ENCODE data around the gene NMT2.
A peak's percentile ranks its signal among the peaks of the same experiment; 100 is the strongest.

NMT2 gene

DNA sequence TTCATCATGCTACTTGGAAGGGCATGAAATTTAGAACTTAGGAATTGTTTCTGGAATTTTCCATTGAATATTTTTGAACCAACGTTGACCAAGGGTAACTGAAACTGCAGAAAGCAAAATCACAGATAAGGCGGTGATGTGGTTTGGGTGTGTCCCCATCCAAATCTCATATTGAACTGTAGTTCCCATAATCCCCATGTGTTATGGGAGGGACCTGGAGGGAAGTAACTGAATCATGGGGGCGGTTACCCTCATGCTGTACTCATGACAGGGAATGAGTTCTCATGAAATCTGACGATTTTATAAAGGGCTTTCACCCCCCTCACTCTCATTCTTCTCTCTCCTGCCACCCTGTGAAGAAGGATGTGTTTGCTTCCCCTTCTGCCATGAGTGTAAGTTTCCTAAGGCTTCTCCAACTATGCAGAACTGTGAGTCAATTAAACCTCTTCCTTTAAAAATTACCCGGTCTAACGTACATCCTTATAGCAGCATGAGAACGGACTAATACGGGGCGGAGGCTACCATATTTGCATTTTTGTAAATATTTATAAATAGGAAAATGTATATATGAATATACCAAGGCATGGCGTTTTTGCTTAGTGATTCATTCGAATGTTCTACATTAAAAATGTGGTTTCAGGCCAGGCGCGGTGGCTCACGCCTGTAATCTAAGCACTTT lies 12.4 kb downstream of the NMT2 start:
- H3K27me3 ChIP-seq: no peaks in the 10 kb centered on the region
- H4K20me1 ChIP-seq: no peaks in the 10 kb centered on the region
- H3K9me3 ChIP-seq (replicated peaks in 1 of 11): peaks cover 0 to 22% (median 0%) of the 10 kb centered on the region in 11 experiments; a peak in 9 of 22 replicates
- H3K27ac ChIP-seq: no peak overlapping the region
- H3K36me3 ChIP-seq: no peaks in the 10 kb centered on the region
- no peak overlapping the region for H3K4me2 ChIP-seq
- H3K4me1 ChIP-seq: no peaks in the 10 kb centered on the region
- TF ChIP-seq Cebpa-rat (IDR thresholded peaks at IDR 0.05): no peak
- no peak overlapping the region for H3K9ac ChIP-seq
- H3K4me3 ChIP-seq: no peak overlapping the region

GRCh38 chr10:15152556-15152955 lies 15.9 kb downstream of the NMT2 start:
- H3K27me3 ChIP-seq: no peaks in the 10 kb centered on the region
- no peak overlapping the region for H3K4me2 ChIP-seq
- no peaks in the 10 kb centered on the region for H3K4me1 ChIP-seq
- no peaks in the 10 kb centered on the region for H3K36me3 ChIP-seq
- H3K9ac ChIP-seq: no peak overlapping the region
- H3K4me3 ChIP-seq: no peak overlapping the region
- TF ChIP-seq Cebpa-rat (IDR thresholded peaks at IDR 0.05): no peak
- no peaks in the 10 kb centered on the region for H4K20me1 ChIP-seq
- H3K27ac ChIP-seq: no peak overlapping the region
- peaks cover 0 to 22% (median 9%) of the 10 kb centered on the region in 11 experiments; a peak in 10 of 22 replicates for H3K9me3 ChIP-seq (replicated peaks in 1 of 11)

DNA sequence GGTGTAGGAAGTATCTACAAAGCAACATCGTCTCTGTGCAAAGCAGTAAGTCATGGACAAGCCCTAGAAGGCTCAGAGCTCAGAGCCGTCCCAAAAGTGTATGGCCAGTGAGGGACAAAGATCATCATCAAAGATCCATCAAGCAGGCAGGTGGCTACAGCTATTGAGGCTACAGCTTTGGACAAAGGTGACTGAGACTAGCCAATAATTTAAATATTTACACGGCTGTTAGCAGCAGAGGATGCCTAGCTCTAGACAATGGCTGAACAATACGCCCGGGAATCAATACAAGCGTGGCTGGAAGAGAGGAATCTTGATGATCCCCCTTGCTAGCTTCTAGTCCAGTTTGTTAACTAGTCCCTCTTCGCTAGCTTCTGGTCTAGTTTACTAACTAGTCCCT lies 17.9 kb downstream of the NMT2 start:
- Histone ChIP-seq H3K4me3 (no peak overlapping the region), H4K20me1 (no peaks in the 10 kb centered on the region), H3K27ac (no peak overlapping the region), H3K9me3 (replicated peaks in 1 of 11) (peaks cover 0 to 17% (median 9%) of the 10 kb centered on the region in 11 experiments; a peak in 7 of 22 replicates), H3K27me3 (no peaks in the 10 kb centered on the region), H3K4me1 (peaks cover 0 to 10% (median 2%) of the 10 kb centered on the region in 10 experiments; a peak in 6 of 20 replicates), H3K36me3 (no peaks in the 10 kb centered on the region), H3K4me2 (no peak overlapping the region), H3K9ac (no peak overlapping the region)
- no peak for TF ChIP-seq Cebpa-rat (IDR thresholded peaks at IDR 0.05)

DNA sequence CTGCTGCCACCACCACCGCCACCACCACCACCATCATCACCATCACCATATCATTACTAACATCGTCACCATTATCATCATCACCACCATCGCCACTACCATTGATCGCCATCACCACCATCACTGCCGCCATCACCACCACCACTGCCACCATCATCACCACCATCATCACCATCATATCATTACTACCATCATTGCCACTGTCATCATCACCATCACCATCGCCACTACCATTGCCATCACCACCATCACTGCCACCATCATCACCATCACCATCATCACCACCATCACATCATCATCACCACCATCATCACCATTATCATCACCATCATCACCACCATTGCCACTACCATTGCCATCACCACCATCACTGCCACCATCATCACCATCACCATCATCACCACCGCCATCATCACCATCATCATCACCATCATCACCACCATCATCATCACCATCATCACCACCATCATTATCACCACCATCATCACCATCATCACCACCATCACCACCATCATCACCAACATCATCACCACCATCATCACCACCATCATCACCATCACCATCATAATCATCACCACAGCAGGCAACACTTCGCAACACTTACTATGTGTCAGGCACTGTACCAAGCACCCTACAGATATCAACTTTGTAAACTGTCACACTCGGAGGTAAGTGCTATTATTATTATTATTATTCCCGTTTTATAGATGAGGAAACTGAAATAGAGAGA lies 19.3 kb downstream of the NMT2 start:
- H4K20me1 ChIP-seq: no peaks in the 10 kb centered on the region
- no peak overlapping the region for H3K4me3 ChIP-seq
- no peak overlapping the region for H3K4me2 ChIP-seq
- no peak for TF ChIP-seq Cebpa-rat (IDR thresholded peaks at IDR 0.05)
- no peak overlapping the region for H3K27ac ChIP-seq
- no peaks in the 10 kb centered on the region for H3K27me3 ChIP-seq
- H3K36me3 ChIP-seq: no peaks in the 10 kb centered on the region
- H3K9me3 ChIP-seq (replicated peaks in 1 of 11): peaks cover 0 to 12% (median 0%) of the 10 kb centered on the region in 11 experiments; a peak in 3 of 22 replicates
- H3K4me1 ChIP-seq: peaks cover 0 to 10% (median 2%) of the 10 kb centered on the region in 10 experiments; a peak in 6 of 20 replicates
- H3K9ac ChIP-seq: no peak overlapping the region

- TF ChIP-seq Cebpa-rat (IDR thresholded peaks at IDR 0.05): no peak
- H3K4me3 ChIP-seq: no peak overlapping the region
- H3K36me3 ChIP-seq: no peaks in the 10 kb centered on the region
- no peak overlapping the region for H3K27ac ChIP-seq
- H3K4me1 ChIP-seq: peaks cover 0 to 16% (median 7%) of the 10 kb centered on the region in 10 experiments; a peak in 14 of 20 replicates
- no peaks in the 10 kb centered on the region for H3K27me3 ChIP-seq
- peaks cover 0 to 12% (median 0%) of the 10 kb centered on the region in 11 experiments; a peak in 4 of 22 replicates for H3K9me3 ChIP-seq (replicated peaks in 1 of 11)
- no peaks in the 10 kb centered on the region for H4K20me1 ChIP-seq
- H3K9ac ChIP-seq: no peak overlapping the region
- no peak overlapping the region for H3K4me2 ChIP-seq
These were observed 20.7 kb downstream of the NMT2 start for GRCh38 chr10:15147594-15148392.

DNA sequence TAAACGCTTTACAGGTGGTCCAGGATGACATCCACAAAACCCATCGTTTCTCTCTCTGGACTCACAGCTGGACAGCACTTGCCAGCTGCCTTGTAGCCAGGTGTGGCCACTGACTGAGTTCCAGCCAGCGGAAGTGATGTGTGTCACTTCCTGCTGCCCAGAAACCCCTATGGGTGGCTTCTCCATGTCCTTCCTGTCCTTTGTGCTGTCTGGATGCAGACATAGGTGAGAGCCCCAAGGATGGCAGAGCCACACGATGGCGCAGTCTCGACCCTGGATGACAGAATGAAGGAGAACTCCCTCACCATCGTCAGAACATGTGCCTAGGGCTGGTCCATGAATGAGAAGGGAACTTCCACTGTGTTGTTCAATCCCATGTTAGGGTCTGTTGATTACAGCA lies 22.1 kb downstream of the NMT2 start:
- Histone ChIP-seq H3K4me2 (peak overlapping the region in 6 of 11 experiments; percentile 6 to 35 (median 24); a peak in 6 of 22 replicates), H3K27ac (no peak overlapping the region), H3K36me3 (no peaks in the 10 kb centered on the region), H3K27me3 (no peaks in the 10 kb centered on the region), H3K4me1 (peaks cover 3 to 30% (median 22%) of the 10 kb centered on the region in 10 experiments), H3K9me3 (replicated peaks in 1 of 11) (peaks cover 0 to 12% (median 0%) of the 10 kb centered on the region in 11 experiments; a peak in 4 of 22 replicates), H4K20me1 (peaks cover 0 to 5% (median 0%) of the 10 kb centered on the region in 11 experiments; a peak in 1 of 22 replicates), H3K4me3 (no peak overlapping the region), H3K9ac (no peak overlapping the region)
- no peak for TF ChIP-seq Cebpa-rat (IDR thresholded peaks at IDR 0.05)

DNA sequence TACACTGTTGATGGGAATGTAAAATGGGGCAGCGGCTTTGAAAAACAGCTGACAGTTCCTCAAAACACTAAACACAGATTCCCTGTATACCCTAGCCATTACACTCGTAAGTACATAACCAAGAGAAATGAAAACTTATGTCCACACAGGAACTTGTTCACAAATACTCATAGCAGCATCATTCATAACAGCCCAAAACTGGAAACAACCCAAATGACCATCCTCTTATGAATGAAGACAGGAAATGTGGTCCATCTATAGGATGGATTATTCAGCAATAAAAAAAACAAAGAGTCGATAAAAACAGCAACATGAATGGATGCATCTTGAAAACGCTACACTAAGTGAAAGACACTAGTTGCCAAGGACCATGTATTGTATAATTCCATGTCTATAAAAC lies 23.7 kb downstream of the NMT2 start:
- H3K27me3 ChIP-seq: no peaks in the 10 kb centered on the region
- no peak overlapping the region for H3K4me3 ChIP-seq
- no peak overlapping the region for H3K9ac ChIP-seq
- H3K36me3 ChIP-seq: no peaks in the 10 kb centered on the region
- no peak overlapping the region for H3K4me2 ChIP-seq
- peaks cover 0 to 12% (median 0%) of the 10 kb centered on the region in 11 experiments; a peak in 3 of 22 replicates for H4K20me1 ChIP-seq
- no peak overlapping the region for H3K27ac ChIP-seq
- TF ChIP-seq Cebpa-rat (IDR thresholded peaks at IDR 0.05): no peak
- peaks cover 19 to 46% (median 37%) of the 10 kb centered on the region in 10 experiments for H3K4me1 ChIP-seq
- H3K9me3 ChIP-seq (replicated peaks in 1 of 11): peaks cover 0 to 11% (median 0%) of the 10 kb centered on the region in 11 experiments; a peak in 4 of 22 replicates

GRCh38 chr10:15141136-15142054 lies 27.1 kb downstream of the NMT2 start:
- Histone ChIP-seq H3K27me3 (no peaks in the 10 kb centered on the region), H3K4me1 (peaks cover 19 to 58% (median 45%) of the 10 kb centered on the region in 10 experiments), H3K9ac (peak overlapping the region in 7 of 11 experiments; percentile 2 to 35 (median 29); a peak in 8 of 22 replicates), H4K20me1 (peaks cover 0 to 12% (median 0%) of the 10 kb centered on the region in 11 experiments; a peak in 3 of 22 replicates), H3K4me3 (peak overlapping the region in 6 of 10 experiments; percentile 0 to 49 (median 25); a peak in 7 of 20 replicates), H3K27ac (peak overlapping the region in 7 of 11 experiments; percentile 20 to 56 (median 35); a peak in 11 of 22 replicates), H3K4me2 (peak overlapping the region; percentile 69 to 92 (median 80)), H3K9me3 (replicated peaks in 1 of 11) (peaks cover 0 to 6% (median 0%) of the 10 kb centered on the region in 11 experiments; a peak in 4 of 22 replicates), H3K36me3 (peaks cover 0 to 5% (median 0%) of the 10 kb centered on the region in 11 experiments; a peak in 1 of 22 replicates)
- no peak for TF ChIP-seq Cebpa-rat (IDR thresholded peaks at IDR 0.05)

All from BLaER1 treated with 17β-estradiol and CSF1 and Interleukin-3, amounts not matched to agents 10 nM and 100 nM (cell line).